NCI-H1694 treated with DMSO at 0.1 percent for 48 hours (cell line): ENCODE data around the gene TIGD7.
A peak's percentile ranks its signal among the peaks of the same experiment; 100 is the strongest.

ENCODE experiments used
- DNase-seq: peaks from one replicate; lab custom pipeline; 2025; lab: John Stamatoyannopoulos, UW

TIGD7 gene

GRCh38 chr16:3305109-3306068, at the start of gene TIGD7, which contains the start of gene ZNF75A:
Gene TIGD7 (minus strand): TSS chr16:3305430. CDS start chr16:3300614, 4,816 bp downstream.
Gene ZNF75A (plus strand): TSS chr16:3305497. CDS start chr16:3308429, 2,932 bp downstream.
- peak; percentile 76 for DNase-seq

GRCh38 chr16:3349175-3349574, 43.9 kb upstream of the TIGD7 start:
- no peak for DNase-seq

- no peak for DNase-seq
Observed at GRCh38 chr16:3348547-3349167, 43.4 kb upstream of the TIGD7 start.

- no peak for DNase-seq
Observed at GRCh38 chr16:3347586-3347985, 42.4 kb upstream of the TIGD7 start.

GRCh38 chr16:3346041-3346440, 40.8 kb upstream of the TIGD7 start:
- no peak for DNase-seq

GRCh38 chr16:3328643-3329042, 23.4 kb upstream of the TIGD7 start:
- DNase-seq: no peak

GRCh38 chr16:3328104-3328503, 22.9 kb upstream of the TIGD7 start:
- DNase-seq: no peak

GRCh38 chr16:3327514-3327913, 22.3 kb upstream of the TIGD7 start:
- DNase-seq: no peak

GRCh38 chr16:3321816-3322215, 16.6 kb upstream of the TIGD7 start:
- no peak for DNase-seq

- no peak for DNase-seq
Observed at GRCh38 chr16:3317315-3317999, 12.2 kb upstream of the TIGD7 start.

GRCh38 chr16:3311496-3311895, 6.3 kb upstream of the TIGD7 start:
- no peak for DNase-seq

- DNase-seq: no peak
Observed at GRCh38 chr16:3306078-3306477, 848 bp upstream of the TIGD7 start.

- no peak for DNase-seq
Observed at GRCh38 chr16:3304370-3304769, 860 bp downstream of the TIGD7 start.

- no peak for DNase-seq
Observed at GRCh38 chr16:3295783-3296182, 9.4 kb downstream of the TIGD7 start.

GRCh38 chr16:3295209-3295608, 10.0 kb downstream of the TIGD7 start:
- DNase-seq: no peak

GRCh38 chr16:3292604-3293003, 12.6 kb downstream of the TIGD7 start:
- DNase-seq: no peak

GRCh38 chr16:3289998-3290673, 15.1 kb downstream of the TIGD7 start:
- DNase-seq: no peak

GRCh38 chr16:3285131-3285530, 20.1 kb downstream of the TIGD7 start:
- DNase-seq: no peak

GRCh38 chr16:3283543-3284447, 21.4 kb downstream of the TIGD7 start:
- DNase-seq: no peak

GRCh38 chr16:3282730-3283542, 22.3 kb downstream of the TIGD7 start, which contains the start of gene ZNF263:
Gene ZNF263 (plus strand): TSS chr16:3283491. CDS start chr16:3283819, 328 bp downstream.
- DNase-seq: peak; percentile 91
